PC-9 (cell line): Measurements from ENCODE around the gene TPTE2. TPM values are rescaled to one million over a fixed set of nuclear protein-coding genes. Genes with fewer than 3 reads are reported as not detected.
"Not testable (repeated sequence)": the region's sequence is repeated elsewhere in the genome, so short reads cannot be mapped to it uniquely, and the experiment has no call there.

Experiments used
- BruUV-seq: library from RNA; stranded (reverse); fragments of 400-500 nt; replicated peaks from 2 replicates; lab custom pipeline; 2021; lab: Mats Ljungman, UMichigan
- CTCF ChIA-PET: fragments of 300-600 bp; sonication (Branson Sonifier 250); formaldehyde crosslinking; loops from one replicate; lab custom pipeline; 2022; ENCODE audit warnings: antibody characterized with exemption; lab: Charles Lee
- POLR2A ChIA-PET: fragments of 300-600 bp; sonication (Branson Sonifier 250); formaldehyde crosslinking; loops from one replicate; lab custom pipeline; 2022; ENCODE audit warnings: antibody characterized with exemption; ENCODE audit not compliant: unreplicated experiment; lab: Charles Lee
- DNase-seq, 2 experiments: peaks; one replicate each; pipeline versions ENCODE4 v3.0.0 to v3.0.0-alpha.2; 2015 to 2022; ENCODE audit warnings: mixed read lengths in 1 of 2
- H2AFZ ChIP-seq: fragments of 200-600 bp; sonication (generic); 2 replicates; pipeline ENCODE4 v1.8.1; 2017; ENCODE audit warnings: antibody characterized with exemption
- H3F3A ChIP-seq: fragments of 200-600 bp; sonication (generic); 2 replicates; pipeline ENCODE4 v1.8.1; 2017; ENCODE audit warnings: antibody characterized with exemption, mild to moderate bottlenecking, low read depth; ENCODE audit not compliant: insufficient read depth
- H3K27ac ChIP-seq: fragments of 200-600 bp; sonication (generic); 2 replicates; pipeline ENCODE4 v1.6.1; 2016; ENCODE audit warnings: mixed run types
- H3K27me3 ChIP-seq: fragments of 200-600 bp; sonication (generic); 2 replicates; pipeline ENCODE4 v1.6.1; 2016; ENCODE audit warnings: low read depth, mixed run types; ENCODE audit not compliant: insufficient read depth
- H3K36me3 ChIP-seq: fragments of 200-600 bp; sonication (generic); 2 replicates; pipeline ENCODE4 v1.6.1; 2016; ENCODE audit warnings: low read depth, mixed run types
- H3K4me1 ChIP-seq: fragments of 200-600 bp; sonication (generic); replicated peaks from 2 replicates; pipeline ENCODE4 v1.6.1; 2016; ENCODE audit warnings: mixed run types; ENCODE audit not compliant: insufficient read depth
- H3K4me2 ChIP-seq: fragments of 200-600 bp; sonication (generic); 2 replicates; pipeline ENCODE4 v1.6.1; 2017; ENCODE audit warnings: mixed run types
- H3K4me3 ChIP-seq: fragments of 200-600 bp; sonication (generic); 2 replicates; pipeline ENCODE4 v1.6.1; 2016; ENCODE audit warnings: mixed run types
- H3K79me2 ChIP-seq: fragments of 200-600 bp; sonication (generic); 2 replicates; pipeline ENCODE4 v1.6.1; 2017; ENCODE audit warnings: low read depth, mixed run types
- H3K9me2 ChIP-seq: fragments of 200-600 bp; sonication (generic); 2 replicates; pipeline ENCODE4 v1.8.1; 2017; ENCODE audit warnings: mild to moderate bottlenecking; ENCODE audit not compliant: insufficient read depth
- H3K9me3 ChIP-seq: fragments of 200-600 bp; sonication (generic); 2 replicates; pipeline ENCODE4 v1.8.1; 2016; ENCODE audit warnings: low read depth; ENCODE audit not compliant: insufficient read depth
- H4K20me1 ChIP-seq: fragments of 200-600 bp; sonication (generic); 2 replicates; pipeline ENCODE4 v1.8.1; 2017; ENCODE audit not compliant: insufficient read depth
- EZH2 ChIP-seq: fragments of 200-600 bp; sonication (generic); IDR thresholded peaks from 2 replicates; pipeline ENCODE4 v1.8.0; 2017; ENCODE audit warnings: antibody characterized with exemption, low read depth
- intact Hi-C: fragments of 100-400 bp; cut with micrococcal nuclease; formaldehyde crosslinking; loops from one replicate; pipeline ENCODE4 v1.10.0; 2022; ENCODE audit not compliant: unreplicated experiment
- total RNA-seq: library from RNA; stranded (reverse); gene quantifications from 2 replicates; pipeline ENCODE4 v1.2.3, GENCODE V29; 2021
- TF ChIP-seq, protein P1 (sequence below): fragments of 200-600 bp; sonication (generic); conservative IDR thresholded peaks from 2 replicates; pipeline ENCODE4 v1.6.1; 2017; ENCODE audit warnings: mixed run types, antibody characterized with exemption, mild to moderate bottlenecking, moderate library complexity

Gene TPTE2
- total RNA-seq, 1 experiment from 2014 or later, result not detected

DNA sequence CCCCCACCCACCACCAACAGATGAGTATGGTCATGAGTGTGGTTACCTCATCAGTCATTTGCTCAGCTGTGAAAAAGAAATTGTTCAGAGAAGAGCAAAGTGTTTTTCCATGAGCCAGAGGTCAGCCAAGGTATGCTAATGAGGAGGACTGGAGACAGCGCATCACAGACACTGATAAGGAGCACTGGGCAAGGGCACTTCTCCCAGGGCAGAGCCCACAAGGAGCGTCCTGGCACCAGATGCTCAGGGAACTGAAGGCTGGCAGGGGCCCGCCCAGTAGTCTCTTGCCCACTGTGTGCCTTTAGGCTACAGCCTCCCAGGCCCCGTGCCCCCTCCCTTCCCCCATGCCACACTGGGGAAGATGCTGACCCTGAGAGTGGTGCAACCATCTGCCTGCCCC is 148.8 kb downstream of the TPTE2 start:
- DNase-seq, H3K27ac ChIP-seq, H3K4me1 ChIP-seq, intact Hi-C loops, H4K20me1 ChIP-seq, H3K79me2 ChIP-seq, BruUV-seq, CTCF ChIA-PET, H3K9me3 ChIP-seq, H3K36me3 ChIP-seq, H2AFZ ChIP-seq, H3K9me2 ChIP-seq, H3F3A ChIP-seq, H3K4me3 ChIP-seq, H3K4me2 ChIP-seq, H3K27me3 ChIP-seq, POLR2A ChIA-PET: not testable (repeated sequence)

DNA sequence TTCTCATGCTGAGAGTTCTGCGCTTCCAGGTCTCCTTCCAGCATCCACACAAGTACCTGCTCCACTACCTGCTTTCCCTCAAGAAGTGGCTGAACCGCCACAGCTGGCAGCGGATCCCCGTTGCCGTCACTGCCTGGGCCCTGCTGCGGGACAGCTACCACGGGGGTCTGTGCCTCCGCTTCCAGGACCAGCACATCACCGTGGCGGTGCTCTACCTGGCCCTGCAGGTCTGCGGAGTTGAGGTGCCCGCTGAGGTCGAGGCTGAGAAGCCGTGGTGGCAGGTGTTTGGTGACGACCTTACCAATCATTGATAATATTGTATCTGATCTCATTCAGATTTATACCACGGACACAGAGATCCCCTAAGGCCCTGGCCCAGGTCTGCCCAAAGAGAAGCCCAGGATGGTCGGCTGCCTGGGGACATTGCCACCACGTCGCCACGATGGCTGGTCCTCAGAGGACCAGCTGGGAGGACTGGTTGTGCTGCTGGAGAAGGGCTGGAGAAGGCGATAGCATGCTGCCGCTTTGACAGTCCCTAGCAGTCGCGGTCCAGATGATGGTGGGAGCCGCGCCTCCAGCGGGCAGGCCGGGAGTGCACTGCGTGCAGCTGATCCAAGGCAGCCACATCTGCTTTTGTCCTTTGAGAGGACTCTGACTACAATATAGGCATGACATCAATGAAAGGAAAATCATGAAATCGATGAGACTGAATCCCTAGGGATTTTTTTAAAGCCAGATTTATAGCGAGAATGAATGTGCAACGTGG is 178.4 kb downstream of the TPTE2 start:
- POLR2A ChIA-PET, H4K20me1 ChIP-seq, CTCF ChIA-PET, intact Hi-C loops, H3K27ac ChIP-seq, BruUV-seq, DNase-seq, H3K9me2 ChIP-seq, H3F3A ChIP-seq, H3K36me3 ChIP-seq, H3K9me3 ChIP-seq, H3K79me2 ChIP-seq, H3K4me2 ChIP-seq, H2AFZ ChIP-seq, H3K4me3 ChIP-seq, H3K4me1 ChIP-seq: not testable (repeated sequence)
- peaks cover 22% of the 10 kb centered on the region for H3K27me3 ChIP-seq

DNA sequence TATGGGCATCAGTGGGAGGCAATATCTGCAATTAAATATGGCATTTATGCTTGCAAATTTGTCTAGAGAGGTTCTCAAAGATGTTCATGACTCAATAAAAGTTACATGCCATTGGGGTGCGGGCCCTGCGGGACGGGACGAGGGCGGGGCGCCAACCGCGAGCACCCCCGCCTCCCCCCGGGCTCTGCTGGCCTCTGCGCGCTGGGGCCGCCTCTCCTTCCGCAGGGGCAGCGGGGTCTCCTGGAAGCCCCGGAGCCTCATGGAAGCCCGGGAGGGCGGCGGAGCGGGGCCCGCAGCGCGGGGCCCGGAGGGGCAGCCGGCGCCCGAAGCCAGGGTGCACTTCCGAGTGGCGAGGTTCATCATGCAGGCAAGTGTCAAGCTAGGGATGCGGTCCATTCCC is 179.2 kb downstream of the TPTE2 start:
- CTCF ChIA-PET, result no interaction called here
- Histone ChIP-seq H3K4me2 (no peak overlapping the region), H3K79me2 (no peaks in the 10 kb centered on the region), H3K9me2 (no peaks in the 10 kb centered on the region), H3F3A (no peaks in the 10 kb centered on the region), H4K20me1 (no peaks in the 10 kb centered on the region), H3K36me3 (no peaks in the 10 kb centered on the region), H3K9me3 (no peaks in the 10 kb centered on the region), H3K4me3 (no peak overlapping the region), H3K4me1 (no peaks in the 10 kb centered on the region), H3K27ac (no peak overlapping the region), H3K27me3 (peaks cover 22% of the 10 kb centered on the region), H2AFZ (no peak overlapping the region)
- TF ChIP-seq, protein P1, sequence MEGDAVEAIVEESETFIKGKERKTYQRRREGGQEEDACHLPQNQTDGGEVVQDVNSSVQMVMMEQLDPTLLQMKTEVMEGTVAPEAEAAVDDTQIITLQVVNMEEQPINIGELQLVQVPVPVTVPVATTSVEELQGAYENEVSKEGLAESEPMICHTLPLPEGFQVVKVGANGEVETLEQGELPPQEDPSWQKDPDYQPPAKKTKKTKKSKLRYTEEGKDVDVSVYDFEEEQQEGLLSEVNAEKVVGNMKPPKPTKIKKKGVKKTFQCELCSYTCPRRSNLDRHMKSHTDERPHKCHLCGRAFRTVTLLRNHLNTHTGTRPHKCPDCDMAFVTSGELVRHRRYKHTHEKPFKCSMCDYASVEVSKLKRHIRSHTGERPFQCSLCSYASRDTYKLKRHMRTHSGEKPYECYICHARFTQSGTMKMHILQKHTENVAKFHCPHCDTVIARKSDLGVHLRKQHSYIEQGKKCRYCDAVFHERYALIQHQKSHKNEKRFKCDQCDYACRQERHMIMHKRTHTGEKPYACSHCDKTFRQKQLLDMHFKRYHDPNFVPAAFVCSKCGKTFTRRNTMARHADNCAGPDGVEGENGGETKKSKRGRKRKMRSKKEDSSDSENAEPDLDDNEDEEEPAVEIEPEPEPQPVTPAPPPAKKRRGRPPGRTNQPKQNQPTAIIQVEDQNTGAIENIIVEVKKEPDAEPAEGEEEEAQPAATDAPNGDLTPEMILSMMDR, result no peak
- TF ChIP-seq EZH2, result no peak
- intact Hi-C loops, result no loop called here
- no peak for DNase-seq
- POLR2A ChIA-PET, result no interaction called here
- no TSS peak for BruUV-seq

Other genes starting within 250 kb of the TPTE2 start
- gene MPHOSPH8, start 72.1 kb upstream of the TPTE2 start, total RNA-seq, result 17.0 and 18.2 TPM in 2 replicates
- 27.1 and 34.9 TPM in 2 replicates for gene PSPC1, start 221.4 kb upstream of the TPTE2 start, total RNA-seq